ENCODE results near the gene SPEF2. TPM values are rescaled to one million over a fixed set of nuclear protein-coding genes. Genes with fewer than 3 reads are reported as not detected.

SPEF2 gene
- total RNA-seq, 4 donors from 2014 or later, result 6.3 to 15.2 (median 8.5) TPM

GRCh38 chr5:35743644-35744043 lies 126.0 kb downstream of the SPEF2 start:
- no peak for TF ChIP-seq CTCF (IDR thresholded peaks at IDR 0.05; ENCODE audit: low read depth)

GRCh38 chr5:35745193-35745592 lies 127.5 kb downstream of the SPEF2 start:
- no peak for TF ChIP-seq CTCF (IDR thresholded peaks at IDR 0.05; ENCODE audit: low read depth)

- no peak for TF ChIP-seq CTCF (IDR thresholded peaks at IDR 0.05; ENCODE audit: low read depth)
These were observed 128.0 kb downstream of the SPEF2 start for GRCh38 chr5:35745660-35746059.

- no peak for TF ChIP-seq CTCF (IDR thresholded peaks at IDR 0.05; ENCODE audit: low read depth)
These were observed 134.3 kb downstream of the SPEF2 start for GRCh38 chr5:35752012-35752411.

- no peak for TF ChIP-seq CTCF (IDR thresholded peaks at IDR 0.05; ENCODE audit: low read depth)
These were observed 135.8 kb downstream of the SPEF2 start for GRCh38 chr5:35753500-35753899.

- TF ChIP-seq CTCF (IDR thresholded peaks at IDR 0.05; ENCODE audit: low read depth), result no peak
These were observed 136.8 kb downstream of the SPEF2 start for GRCh38 chr5:35754481-35754880.

GRCh38 chr5:35755966-35756365 lies 138.3 kb downstream of the SPEF2 start:
- TF ChIP-seq CTCF (IDR thresholded peaks at IDR 0.05; ENCODE audit: low read depth), result no peak

Measured in subcutaneous adipose tissue (tissue), 4 donors.